ENCODE data around the gene TPRN. TPM values are rescaled to one million over a fixed set of nuclear protein-coding genes. Genes with fewer than 3 reads are reported as not detected.
A peak's percentile ranks its signal among the peaks of the same experiment; 100 is the strongest.

Gene TPRN
- total and polyA plus RNA-seq, 2 experiments from 2014 or later: 6.4 to 29.2 TPM

DNA sequence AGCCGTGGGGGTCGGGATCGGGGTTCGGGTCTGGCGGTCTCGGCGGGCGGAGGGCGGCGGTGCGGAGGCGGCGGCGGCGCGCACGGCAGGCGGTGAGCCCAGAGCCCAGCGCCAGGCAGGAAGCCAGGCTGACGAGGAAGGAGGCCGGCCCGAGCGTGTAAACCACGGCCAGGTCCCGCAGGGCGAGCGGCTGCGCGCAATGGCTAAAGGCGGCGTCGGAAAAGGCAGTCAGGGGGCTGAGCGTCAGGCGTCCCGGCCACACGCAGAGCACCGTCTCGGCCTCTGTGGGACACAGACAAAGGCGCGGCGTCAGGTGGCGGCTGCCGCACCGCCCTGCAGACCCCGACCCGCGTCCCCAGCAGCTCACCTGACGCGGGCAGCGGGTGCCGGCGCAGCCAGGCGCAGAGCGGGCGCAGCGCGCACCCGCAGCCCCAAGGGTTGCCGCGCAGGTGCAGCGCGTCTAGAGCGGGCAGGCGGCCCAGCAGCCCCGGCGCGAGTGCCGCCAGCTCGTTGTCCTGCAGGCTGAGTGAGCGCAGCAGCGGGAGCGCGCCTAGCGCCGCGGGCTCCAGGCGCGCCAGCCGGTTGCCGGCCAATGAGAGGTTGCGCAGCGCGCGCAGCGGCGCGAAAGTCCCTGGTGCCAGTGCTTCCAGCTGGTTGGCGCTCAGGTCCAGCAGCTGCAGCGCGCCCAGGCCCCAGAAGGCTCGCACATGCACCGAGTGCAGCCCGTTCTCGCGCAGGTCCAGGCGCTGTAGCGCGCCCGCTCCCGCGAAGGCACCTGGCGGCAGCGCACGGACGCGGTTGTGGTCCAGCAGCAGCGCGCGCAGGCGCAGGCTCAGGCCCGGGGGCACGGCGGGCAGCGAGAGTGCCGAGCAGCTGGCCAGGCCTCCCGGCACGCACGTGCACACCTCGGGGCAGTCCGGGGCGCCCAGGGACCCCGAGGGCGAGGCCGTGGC lies 31.4 kb downstream of the TPRN start (continued):
- TF ChIP-seq REST (IDR thresholded peaks at IDR 0.05; ENCODE audit: unreplicated experiment) (no peak), CREB1 (CRISPR knock-in tag; IDR thresholded peaks at IDR 0.05; ENCODE audit: low read depth) (no peak), EZH2phosphoT487 (IDR thresholded peaks at IDR 0.05; ENCODE audit: unreplicated experiment) (peak; percentile 22)

DNA sequence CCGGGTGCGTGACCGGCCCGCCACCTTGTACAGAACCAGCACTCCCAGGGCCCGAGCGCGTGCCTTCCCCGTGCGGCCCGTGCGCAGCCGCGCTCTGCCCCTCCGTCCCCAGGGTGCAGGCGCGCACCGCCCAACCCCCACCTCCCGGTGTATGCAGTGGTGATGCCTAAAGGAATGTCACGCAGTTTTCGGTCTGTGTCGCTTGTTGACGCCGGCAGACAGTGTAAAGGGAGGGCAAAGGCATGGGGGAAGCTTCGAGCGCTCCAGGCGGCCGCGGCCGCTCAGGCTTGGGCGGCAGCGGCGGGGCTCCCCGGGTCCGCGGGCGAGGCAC lies 32.0 kb downstream of the TPRN start:
- H3K9me2 ChIP-seq (ENCODE audit: insufficient read depth): no peaks in the 10 kb centered on the region
- Mint-ChIP-seq H3K27me3 (ENCODE audit: insufficient read depth, low read depth, poor library complexity) (peaks cover 66% of the 10 kb centered on the region), H3K9me3 (no peaks in the 10 kb centered on the region), H3K4me3 (peak overlapping the region; percentile 55; the same call in 2 of the 3 replicates), H3K36me3 (ENCODE audit: low read depth) (no peaks in the 10 kb centered on the region), H3K27ac (no peak overlapping the region), H3K4me1 (peaks cover 5% of the 10 kb centered on the region; the same call in 2 of the 3 replicates)
- peaks cover 70% of the 10 kb centered on the region for H3K27me3 ChIP-seq (ENCODE audit: insufficient read depth)
- no peaks in the 10 kb centered on the region for H3F3A ChIP-seq (replicated peaks; ENCODE audit: low read depth)
- H3K36me3 ChIP-seq (ENCODE audit: insufficient read depth): no peaks in the 10 kb centered on the region
- H3K4me2 ChIP-seq: peak overlapping the region; percentile 82
- H3K79me2 ChIP-seq (replicated peaks; ENCODE audit: insufficient read depth): no peaks in the 10 kb centered on the region
- H3K4me3 ChIP-seq: peak overlapping the region; percentile 55
- H4K20me1 ChIP-seq (replicated peaks; ENCODE audit: insufficient read depth): no peaks in the 10 kb centered on the region
- ATAC-seq (peak; percentile 1; the same call in 2 of the 3 replicates), DNase-seq (ENCODE audit: low spot score) (peak; percentile 23)
- peak overlapping the region; percentile 69; the same call in 1 of the 2 replicates for H2AFZ ChIP-seq
- H3K4me1 ChIP-seq (ENCODE audit: insufficient read depth): no peaks in the 10 kb centered on the region; the same call in 1 of the 2 replicates
- TF ChIP-seq EZH2 (IDR thresholded peaks at IDR 0.05; ENCODE audit: low read depth, unreplicated experiment) (peak; percentile 69), CREB1 (CRISPR knock-in tag; IDR thresholded peaks at IDR 0.05; ENCODE audit: low read depth) (no peak), ZNF331 (CRISPR knock-in tag; IDR thresholded peaks at IDR 0.05; ENCODE audit: low read depth) (no peak), EZH2phosphoT487 (IDR thresholded peaks at IDR 0.05; ENCODE audit: unreplicated experiment) (peak; percentile 26)
- no peak overlapping the region for H3K27ac ChIP-seq (ENCODE audit: low read depth)

- Mint-ChIP-seq H3K9me3 (no peaks in the 10 kb centered on the region), H3K27ac (no peak overlapping the region), H3K36me3 (ENCODE audit: low read depth) (no peaks in the 10 kb centered on the region), H3K27me3 (ENCODE audit: insufficient read depth, low read depth, poor library complexity) (peaks cover 69% of the 10 kb centered on the region), H3K4me3 (peak overlapping the region; percentile 52; the same call in 1 of the 3 replicates), H3K4me1 (peaks cover 5% of the 10 kb centered on the region; the same call in 2 of the 3 replicates)
- Histone ChIP-seq H3K27me3 (ENCODE audit: insufficient read depth) (peaks cover 76% of the 10 kb centered on the region), H3K9me2 (ENCODE audit: insufficient read depth) (no peaks in the 10 kb centered on the region), H3F3A (replicated peaks; ENCODE audit: low read depth) (no peaks in the 10 kb centered on the region), H3K4me3 (peak overlapping the region; percentile 55), H2AFZ (no peak overlapping the region), H3K36me3 (ENCODE audit: insufficient read depth) (no peaks in the 10 kb centered on the region), H3K4me2 (peak overlapping the region; percentile 82), H3K4me1 (ENCODE audit: insufficient read depth) (no peaks in the 10 kb centered on the region; the same call in 1 of the 2 replicates), H3K27ac (ENCODE audit: low read depth) (no peak overlapping the region), H4K20me1 (replicated peaks; ENCODE audit: insufficient read depth) (no peaks in the 10 kb centered on the region), H3K79me2 (replicated peaks; ENCODE audit: insufficient read depth) (no peaks in the 10 kb centered on the region)
- peak; percentile 64 for DNase-seq (ENCODE audit: low spot score)
- peak; percentile 22 for ATAC-seq
- TF ChIP-seq, protein P1, sequence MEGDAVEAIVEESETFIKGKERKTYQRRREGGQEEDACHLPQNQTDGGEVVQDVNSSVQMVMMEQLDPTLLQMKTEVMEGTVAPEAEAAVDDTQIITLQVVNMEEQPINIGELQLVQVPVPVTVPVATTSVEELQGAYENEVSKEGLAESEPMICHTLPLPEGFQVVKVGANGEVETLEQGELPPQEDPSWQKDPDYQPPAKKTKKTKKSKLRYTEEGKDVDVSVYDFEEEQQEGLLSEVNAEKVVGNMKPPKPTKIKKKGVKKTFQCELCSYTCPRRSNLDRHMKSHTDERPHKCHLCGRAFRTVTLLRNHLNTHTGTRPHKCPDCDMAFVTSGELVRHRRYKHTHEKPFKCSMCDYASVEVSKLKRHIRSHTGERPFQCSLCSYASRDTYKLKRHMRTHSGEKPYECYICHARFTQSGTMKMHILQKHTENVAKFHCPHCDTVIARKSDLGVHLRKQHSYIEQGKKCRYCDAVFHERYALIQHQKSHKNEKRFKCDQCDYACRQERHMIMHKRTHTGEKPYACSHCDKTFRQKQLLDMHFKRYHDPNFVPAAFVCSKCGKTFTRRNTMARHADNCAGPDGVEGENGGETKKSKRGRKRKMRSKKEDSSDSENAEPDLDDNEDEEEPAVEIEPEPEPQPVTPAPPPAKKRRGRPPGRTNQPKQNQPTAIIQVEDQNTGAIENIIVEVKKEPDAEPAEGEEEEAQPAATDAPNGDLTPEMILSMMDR (conservative IDR thresholded peaks at IDR 0.05; ENCODE audit: low read depth in 2 of 2): no peak
- no peak for TF ChIP-seq POLR2AphosphoS5 (IDR thresholded peaks at IDR 0.05; ENCODE audit: low read depth)
- no peak for TF ChIP-seq NANOG (IDR thresholded peaks at IDR 0.05; ENCODE audit: borderline replicate concordance)
- TF ChIP-seq EZH2phosphoT487 (IDR thresholded peaks at IDR 0.05; ENCODE audit: unreplicated experiment): no peak
- TF ChIP-seq EZH2 (IDR thresholded peaks at IDR 0.05; ENCODE audit: low read depth, unreplicated experiment): no peak
- no peak for TF ChIP-seq REST (IDR thresholded peaks at IDR 0.05; ENCODE audit: unreplicated experiment)
- TF ChIP-seq CREB1 (CRISPR knock-in tag; IDR thresholded peaks at IDR 0.05; ENCODE audit: low read depth): no peak
Measured at GRCh38 chr9:137167747-137168572, 32.6 kb downstream of the TPRN start.

Data from GM23338 (cell line).